Esophagus squamous epithelium (tissue), 5 donors: Measurements from ENCODE around the gene PROB1. TPM values are rescaled to one million over a fixed set of nuclear protein-coding genes. Genes with fewer than 3 reads are reported as not detected.
"Not testable (repeated sequence)": the region's sequence is repeated elsewhere in the genome, so short reads cannot be mapped to it uniquely, and the experiment has no call there.

Experiments
- DNase-seq: peaks from one replicate; lab custom pipeline; 2025; lab: John Stamatoyannopoulos, UW
- H3K27ac ChIP-seq, 4 donors: fragments of 200-600 bp; sonication (generic); one replicate each; pipeline ENCODE4 v1.5.1; 2016 to 2019; ENCODE audit warnings: mild to moderate bottlenecking in 1 of 4
- H3K27me3 ChIP-seq, 4 donors: fragments of 200-600 bp; sonication (generic); 1 replicate in 3 of 4; 2 replicates in 1 of 4; pipeline versions ENCODE4 v1.5.1 to v1.6.0; 2017 to 2021; ENCODE audit warnings: antibody characterized with exemption in 1 of 4
- H3K36me3 ChIP-seq, 3 donors: fragments of 200-600 bp; sonication (generic); one replicate each; pipeline ENCODE4 v1.5.1; 2016 to 2019
- H3K4me1 ChIP-seq, 3 donors: fragments of 200-600 bp; sonication (generic); one replicate each; pipeline ENCODE4 v1.5.1; 2017 to 2019
- H3K4me3 ChIP-seq, 4 donors: fragments of 200-600 bp; sonication (generic); 1 replicate in 3 of 4; 2 replicates in 1 of 4; pipeline ENCODE4 v1.5.1; 2016 to 2019; ENCODE audit warnings: mild to moderate bottlenecking in 2 of 4, moderate library complexity in 1 of 4
- H3K9me3 ChIP-seq, 3 donors: fragments of 200-600 bp; sonication (generic); one replicate each; pipeline ENCODE4 v1.5.1; 2016 to 2019
- POLR2A ChIP-seq, 4 donors: fragments of 450-650 bp; IDR thresholded peaks; one replicate each; pipeline ENCODE4 v1.6.1; 2017; ENCODE audit warnings: antibody characterized with exemption in 4 of 4, mild to moderate bottlenecking in 4 of 4, moderate library complexity in 3 of 4
- WGBS, 2 donors: methylation state at CpG; one replicate each; pipeline ENCODE4 v1.1.5; 2018; 5-methylcytosine and 5-hydroxymethylcytosine counted together
- intact Hi-C: fragments of 100-400 bp; cut with DNase I; formaldehyde crosslinking; loops from one replicate; pipeline ENCODE4 v1.15.0; 2022
- total RNA-seq, 4 donors: library from RNA; depleted of rRNA; stranded (reverse); fragments of >200 nt; gene quantifications; one replicate each; pipeline ENCODE4 v1.1.0, GENCODE V29; 2016
- TF ChIP-seq, protein P1 (sequence below), 6 experiments: fragments of 450-650 bp in 4 of 6; fragments of 200-600 bp in 2 of 6; sonication (generic) in 2 of 6; IDR thresholded peaks; one replicate each; pipeline ENCODE4 v1.5.1; 2016 to 2019; ENCODE audit warnings: antibody characterized with exemption in 6 of 6, mild to moderate bottlenecking in 4 of 6, moderate library complexity in 4 of 6
- donor health status: DM: yes; HTN: yes; CAD: no.

The PROB1 gene, protein sequence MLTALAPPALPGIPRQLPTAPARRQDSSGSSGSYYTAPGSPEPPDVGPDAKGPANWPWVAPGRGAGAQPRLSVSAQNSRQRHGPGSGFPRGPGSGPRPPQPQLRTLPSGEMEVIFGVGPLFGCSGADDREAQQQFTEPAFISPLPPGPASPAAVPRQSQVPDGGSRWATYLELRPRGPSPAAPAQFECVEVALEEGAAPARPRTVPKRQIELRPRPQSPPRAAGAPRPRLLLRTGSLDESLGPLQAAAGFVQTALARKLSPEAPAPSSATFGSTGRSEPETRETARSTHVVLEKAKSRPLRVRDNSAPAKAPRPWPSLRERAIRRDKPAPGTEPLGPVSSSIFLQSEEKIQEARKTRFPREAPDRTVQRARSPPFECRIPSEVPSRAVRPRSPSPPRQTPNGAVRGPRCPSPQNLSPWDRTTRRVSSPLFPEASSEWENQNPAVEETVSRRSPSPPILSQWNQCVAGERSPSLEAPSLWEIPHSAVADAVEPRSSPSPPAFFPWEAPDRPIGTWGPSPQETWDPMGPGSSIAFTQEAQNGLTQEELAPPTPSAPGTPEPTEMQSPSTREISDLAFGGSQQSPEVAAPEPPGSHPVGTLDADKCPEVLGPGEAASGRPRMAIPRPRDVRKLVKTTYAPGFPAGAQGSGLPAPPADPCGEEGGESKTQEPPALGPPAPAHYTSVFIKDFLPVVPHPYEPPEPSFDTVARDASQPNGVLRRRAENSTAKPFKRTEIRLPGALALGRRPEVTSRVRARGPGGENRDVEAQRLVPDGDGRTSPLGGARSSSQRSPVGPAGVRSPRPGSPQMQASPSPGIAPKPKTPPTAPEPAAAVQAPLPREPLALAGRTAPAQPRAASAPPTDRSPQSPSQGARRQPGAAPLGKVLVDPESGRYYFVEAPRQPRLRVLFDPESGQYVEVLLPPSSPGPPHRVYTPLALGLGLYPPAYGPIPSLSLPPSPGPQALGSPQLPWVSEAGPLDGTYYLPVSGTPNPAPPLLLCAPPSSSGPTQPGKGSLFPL
- total RNA-seq: 1 to 10 TPM in 3 of 4 donors, under 1 TPM in 1; 0.95 to 1.8 (median 1.0) TPM

DNA sequence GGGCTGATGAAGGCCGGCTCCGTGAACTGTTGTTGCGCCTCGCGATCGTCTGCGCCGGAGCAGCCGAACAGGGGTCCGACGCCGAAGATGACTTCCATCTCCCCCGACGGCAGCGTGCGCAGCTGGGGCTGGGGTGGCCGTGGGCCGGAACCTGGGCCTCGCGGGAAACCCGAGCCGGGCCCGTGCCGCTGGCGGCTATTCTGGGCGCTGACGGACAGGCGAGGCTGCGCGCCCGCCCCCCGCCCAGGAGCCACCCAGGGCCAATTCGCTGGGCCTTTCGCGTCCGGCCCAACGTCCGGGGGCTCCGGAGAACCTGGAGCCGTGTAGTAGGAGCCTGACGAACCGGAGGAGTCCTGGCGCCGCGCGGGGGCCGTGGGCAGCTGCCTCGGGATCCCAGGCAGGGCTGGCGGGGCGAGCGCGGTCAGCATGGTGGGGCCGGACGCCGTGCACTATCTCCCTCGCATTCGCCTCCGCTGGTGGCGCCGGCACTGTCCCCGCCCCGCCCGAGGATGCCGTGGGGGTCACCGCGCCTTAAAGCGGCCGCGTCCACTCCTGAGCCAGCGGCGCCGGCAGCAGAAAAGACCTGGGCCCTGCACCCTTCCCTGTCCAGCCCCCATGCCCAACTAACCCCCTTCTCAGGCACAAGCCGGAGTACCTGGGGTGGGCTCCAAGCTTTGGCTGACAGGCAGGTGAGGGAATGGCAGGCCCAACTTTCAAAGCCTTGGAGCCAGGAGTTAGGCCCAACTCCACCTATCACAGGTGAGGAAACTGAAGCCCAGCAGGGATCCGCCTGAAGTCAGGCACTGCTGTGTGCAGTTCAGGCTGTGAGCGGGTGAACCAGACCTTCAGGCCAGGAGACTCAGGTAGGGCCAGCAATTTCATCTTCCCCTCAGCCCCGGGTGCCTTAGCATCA, at the start of gene PROB1:
Gene PROB1, minus strand, starts transcription at position 451 of the 913 bp plus-strand sequence. Its CDS starts 23 bp downstream, at position 428.
- TF ChIP-seq POLR2A (IDR thresholded peaks at IDR 0.05): peak in 1 of 4 donors; percentile 21
- TF ChIP-seq, protein P1, sequence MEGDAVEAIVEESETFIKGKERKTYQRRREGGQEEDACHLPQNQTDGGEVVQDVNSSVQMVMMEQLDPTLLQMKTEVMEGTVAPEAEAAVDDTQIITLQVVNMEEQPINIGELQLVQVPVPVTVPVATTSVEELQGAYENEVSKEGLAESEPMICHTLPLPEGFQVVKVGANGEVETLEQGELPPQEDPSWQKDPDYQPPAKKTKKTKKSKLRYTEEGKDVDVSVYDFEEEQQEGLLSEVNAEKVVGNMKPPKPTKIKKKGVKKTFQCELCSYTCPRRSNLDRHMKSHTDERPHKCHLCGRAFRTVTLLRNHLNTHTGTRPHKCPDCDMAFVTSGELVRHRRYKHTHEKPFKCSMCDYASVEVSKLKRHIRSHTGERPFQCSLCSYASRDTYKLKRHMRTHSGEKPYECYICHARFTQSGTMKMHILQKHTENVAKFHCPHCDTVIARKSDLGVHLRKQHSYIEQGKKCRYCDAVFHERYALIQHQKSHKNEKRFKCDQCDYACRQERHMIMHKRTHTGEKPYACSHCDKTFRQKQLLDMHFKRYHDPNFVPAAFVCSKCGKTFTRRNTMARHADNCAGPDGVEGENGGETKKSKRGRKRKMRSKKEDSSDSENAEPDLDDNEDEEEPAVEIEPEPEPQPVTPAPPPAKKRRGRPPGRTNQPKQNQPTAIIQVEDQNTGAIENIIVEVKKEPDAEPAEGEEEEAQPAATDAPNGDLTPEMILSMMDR (IDR thresholded peaks at IDR 0.05): no peak
- DNase-seq: no peak
- H3K27me3 ChIP-seq: peaks cover 0 to 38% (median 0%) of the 10 kb centered on the region in 4 donors
- WGBS, 2 donors: 93% methylated on average over 2 of the region's 76 CpGs; no CpG with 5 or more reads in 1 of the 2 donors
- no peaks in the 10 kb centered on the region for H3K36me3 ChIP-seq
- intact Hi-C loops: loop anchor here (5.0 kb wide), 1 partner anchor 53 kb away; the partner anchor contains the start of gene PAIP2
- peak within 1 kb of the TSS; percentile 52 to 81 (median 56) for H3K27ac ChIP-seq
- peak within 1 kb of the TSS; percentile 35 to 73 (median 56) for H3K4me3 ChIP-seq
- H3K9me3 ChIP-seq: no peaks in the 10 kb centered on the region
- H3K4me1 ChIP-seq: peaks cover 32 to 68% (median 45%) of the 10 kb centered on the region in 3 donors

DNA sequence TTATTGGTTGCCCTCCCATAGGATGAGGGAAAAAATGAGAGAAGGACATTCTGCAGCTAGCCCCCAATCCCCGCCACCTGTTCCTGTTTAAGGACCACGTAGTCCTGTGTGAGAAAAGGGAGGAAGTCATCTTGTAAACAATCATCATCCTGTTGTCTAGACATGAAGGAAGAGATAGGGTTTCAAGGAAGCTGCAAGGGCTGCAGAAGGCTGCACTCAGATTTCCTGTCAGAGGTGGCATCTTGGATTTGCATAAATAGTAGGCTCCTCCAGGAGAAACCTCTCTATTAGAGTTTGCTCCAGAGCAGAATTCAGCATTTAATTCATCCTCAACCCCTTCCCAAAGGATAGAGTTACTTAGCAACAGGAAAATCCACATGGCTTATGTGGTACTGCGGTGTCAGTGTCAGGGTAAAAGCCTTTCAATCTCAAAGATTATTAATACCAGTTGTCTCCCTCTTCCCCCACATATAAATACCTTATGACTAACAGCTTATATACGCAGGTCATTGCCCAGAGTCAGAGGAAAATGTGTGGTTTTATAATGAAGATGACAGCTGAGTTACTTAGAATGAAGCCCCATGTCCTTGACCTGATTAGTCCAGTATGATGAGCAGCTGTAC, 49.0 kb upstream of the PROB1 start:
- no peaks in the 10 kb centered on the region for H3K9me3 ChIP-seq
- H3K4me3 ChIP-seq: no peak overlapping the region
- no peak overlapping the region for H3K27ac ChIP-seq
- H3K36me3 ChIP-seq: no peaks in the 10 kb centered on the region
- 54% methylated on average over 4 of the region's 4 CpGs for WGBS, 2 donors
- intact Hi-C loops: no loop called here
- no peak for TF ChIP-seq POLR2A (IDR thresholded peaks at IDR 0.05)
- TF ChIP-seq, protein P1 (IDR thresholded peaks at IDR 0.05): no peak
- peaks cover 6 to 50% (median 29%) of the 10 kb centered on the region in 3 donors for H3K4me1 ChIP-seq
- no peaks in the 10 kb centered on the region for H3K27me3 ChIP-seq
- DNase-seq: no peak

DNA sequence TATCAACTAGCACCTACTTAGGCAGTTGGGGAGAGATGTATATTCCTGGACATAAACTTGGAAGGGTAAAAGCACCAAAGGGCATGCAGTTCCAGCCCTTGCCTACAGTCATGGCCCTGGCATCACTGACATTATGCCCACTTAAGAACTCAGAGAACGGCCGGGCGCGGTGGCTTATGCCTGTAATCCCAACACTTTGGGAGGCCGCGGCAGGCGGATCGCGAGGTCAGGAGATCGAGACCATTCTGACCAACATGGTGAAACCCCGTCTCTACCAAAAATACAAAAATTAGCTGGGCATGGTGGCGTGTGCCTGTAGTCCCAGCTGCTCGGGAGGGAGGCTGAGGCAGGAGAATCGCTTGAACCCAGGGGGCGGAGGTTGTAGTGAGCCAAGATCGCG, 45.5 kb upstream of the PROB1 start:
- peaks cover 11 to 38% (median 12%) of the 10 kb centered on the region in 3 donors for H3K4me1 ChIP-seq
- H3K27ac ChIP-seq, H3K27me3 ChIP-seq, H3K9me3 ChIP-seq, H3K36me3 ChIP-seq, H3K4me3 ChIP-seq, DNase-seq, intact Hi-C loops: not testable (repeated sequence)
- WGBS, 2 donors: 93 to 94% methylated on average over 15 of the region's 17 CpGs

GRCh38 chr5:139439013-139439903, 44.4 kb upstream of the PROB1 start, which contains the start of gene DNAJC18:
Gene DNAJC18, minus strand, starts transcription at chr5:139439525. Its CDS starts 80 bp downstream, at chr5:139439445.
- Histone ChIP-seq H3K4me1 (peaks cover 7 to 27% (median 11%) of the 10 kb centered on the region in 3 donors), H3K36me3 (peaks cover 0 to 10% (median under 1%) of the 10 kb centered on the region in 3 donors), H3K27ac (peak within 1 kb of the TSS; percentile 90 to 98 (median 94)), H3K9me3 (no peaks in the 10 kb centered on the region), H3K4me3 (peak within 1 kb of the TSS; percentile 61 to 87 (median 78)), H3K27me3 (no peaks in the 10 kb centered on the region)
- intact Hi-C loops: no loop called here
- peak; percentile 60 for DNase-seq
- TF ChIP-seq POLR2A (IDR thresholded peaks at IDR 0.05): peak in 1 of 4 donors; percentile 32
- TF ChIP-seq, protein P1 (IDR thresholded peaks at IDR 0.05): peak in 1 of 6 experiments; percentile 16
- WGBS, 2 donors: 0 to 9% methylated on average over 13 to 17 of the region's 49 CpGs
